ENCODE results near the gene VPS25.

- TF ChIP-seq, protein P1, sequence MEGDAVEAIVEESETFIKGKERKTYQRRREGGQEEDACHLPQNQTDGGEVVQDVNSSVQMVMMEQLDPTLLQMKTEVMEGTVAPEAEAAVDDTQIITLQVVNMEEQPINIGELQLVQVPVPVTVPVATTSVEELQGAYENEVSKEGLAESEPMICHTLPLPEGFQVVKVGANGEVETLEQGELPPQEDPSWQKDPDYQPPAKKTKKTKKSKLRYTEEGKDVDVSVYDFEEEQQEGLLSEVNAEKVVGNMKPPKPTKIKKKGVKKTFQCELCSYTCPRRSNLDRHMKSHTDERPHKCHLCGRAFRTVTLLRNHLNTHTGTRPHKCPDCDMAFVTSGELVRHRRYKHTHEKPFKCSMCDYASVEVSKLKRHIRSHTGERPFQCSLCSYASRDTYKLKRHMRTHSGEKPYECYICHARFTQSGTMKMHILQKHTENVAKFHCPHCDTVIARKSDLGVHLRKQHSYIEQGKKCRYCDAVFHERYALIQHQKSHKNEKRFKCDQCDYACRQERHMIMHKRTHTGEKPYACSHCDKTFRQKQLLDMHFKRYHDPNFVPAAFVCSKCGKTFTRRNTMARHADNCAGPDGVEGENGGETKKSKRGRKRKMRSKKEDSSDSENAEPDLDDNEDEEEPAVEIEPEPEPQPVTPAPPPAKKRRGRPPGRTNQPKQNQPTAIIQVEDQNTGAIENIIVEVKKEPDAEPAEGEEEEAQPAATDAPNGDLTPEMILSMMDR (conservative IDR thresholded peaks at IDR 0.05; ENCODE audit: low read depth, low read length), result no peak
- no peak for TF ChIP-seq EZH2 (IDR thresholded peaks at IDR 0.05; ENCODE audit: borderline replicate concordance, low read depth, low read length, poor library complexity, severe bottlenecking)
These were observed 6.9 kb downstream of the VPS25 start, which contains the start of gene WNK4 for GRCh38 chr17:42779936-42780850.

All from A673 (cell line).